GM21367 (cell line): ENCODE data around the gene MARCHF3.
"Not testable (repeated sequence)": the region's sequence is repeated elsewhere in the genome, so short reads cannot be mapped to it uniquely, and the experiment has no call there.

Experiments used
- ATAC-seq: cut with Tn5 transposase; IDR thresholded peaks from one replicate; pipeline ENCODE4 v1.9.1; 2021; ENCODE audit not compliant: unreplicated experiment

The MARCHF3 gene

DNA sequence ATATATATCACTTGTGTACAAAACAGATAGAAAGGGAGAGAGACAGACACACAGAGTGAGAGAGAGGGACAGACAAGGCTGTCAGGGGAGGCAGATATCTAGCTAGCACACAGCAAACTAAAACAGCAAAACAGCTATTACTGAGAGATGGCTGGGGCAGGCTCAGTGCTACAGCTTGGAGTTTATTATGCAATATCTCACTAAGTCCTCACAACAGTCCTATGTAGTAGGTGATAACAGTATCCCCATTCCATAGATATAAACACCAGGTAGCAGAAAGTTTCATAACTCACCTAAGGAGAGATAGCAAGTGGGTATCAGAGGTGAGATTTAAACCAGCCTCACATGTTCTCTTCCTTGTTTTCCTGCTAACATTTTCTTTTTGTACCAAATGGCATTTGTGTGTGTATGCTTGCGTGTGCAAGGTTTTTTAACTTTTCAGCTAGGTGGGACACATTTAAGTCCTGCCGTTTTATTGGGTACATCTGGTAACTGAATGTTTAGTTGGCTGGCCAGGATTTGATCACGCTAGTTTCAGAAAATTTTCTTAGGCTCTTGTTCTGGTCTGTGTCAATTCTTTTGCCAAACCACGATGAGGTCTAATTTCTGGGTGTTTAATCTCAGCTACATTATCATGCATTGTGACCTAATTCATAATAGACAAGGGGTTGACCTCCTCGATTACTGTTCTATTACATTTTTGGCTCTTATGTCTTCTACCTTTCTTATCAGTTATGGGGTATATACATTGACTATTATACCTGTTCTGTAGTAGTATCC lies 148.3 kb downstream of the MARCHF3 start:
- ATAC-seq = no peak

DNA sequence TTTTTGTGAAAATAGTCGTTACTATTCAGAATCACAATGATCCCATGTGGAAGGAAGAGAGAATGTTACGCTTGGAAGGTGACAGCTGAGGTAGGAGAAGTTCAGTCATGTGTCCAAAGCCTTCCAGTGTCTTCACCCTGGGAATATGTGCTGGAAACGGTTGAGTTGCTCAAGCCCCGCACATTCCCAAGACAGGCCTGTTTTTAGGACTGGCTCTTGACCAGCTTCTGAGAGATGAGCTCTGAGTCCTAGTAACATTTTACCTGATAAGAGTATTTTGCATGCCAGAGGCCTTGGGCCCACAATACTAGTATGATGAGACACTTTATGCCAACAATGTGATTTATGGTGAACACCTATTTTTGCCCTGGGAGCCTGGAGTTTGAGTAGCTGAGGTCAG lies 151.7 kb downstream of the MARCHF3 start:
- ATAC-seq = no peak

DNA sequence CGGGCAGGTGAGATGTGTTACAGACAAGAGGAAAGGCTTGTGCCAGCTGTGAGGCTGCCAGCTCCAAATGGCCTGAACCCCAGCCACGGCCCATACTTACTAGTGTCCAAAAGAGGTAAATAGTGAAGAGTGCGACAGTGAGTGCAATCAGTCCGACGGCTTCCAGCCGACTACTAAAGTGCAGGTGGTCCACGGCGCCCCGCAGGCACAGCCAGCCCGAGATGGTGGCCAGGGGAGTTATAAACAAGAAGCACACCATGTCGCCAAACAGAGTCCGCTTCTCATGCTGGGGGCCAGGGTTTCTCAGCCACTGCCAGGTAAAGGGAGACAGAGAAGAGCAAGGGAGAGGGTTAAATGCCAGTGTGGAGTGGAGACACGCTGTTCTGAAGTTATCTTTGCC lies 152.3 kb downstream of the MARCHF3 start:
- no peak for ATAC-seq

DNA sequence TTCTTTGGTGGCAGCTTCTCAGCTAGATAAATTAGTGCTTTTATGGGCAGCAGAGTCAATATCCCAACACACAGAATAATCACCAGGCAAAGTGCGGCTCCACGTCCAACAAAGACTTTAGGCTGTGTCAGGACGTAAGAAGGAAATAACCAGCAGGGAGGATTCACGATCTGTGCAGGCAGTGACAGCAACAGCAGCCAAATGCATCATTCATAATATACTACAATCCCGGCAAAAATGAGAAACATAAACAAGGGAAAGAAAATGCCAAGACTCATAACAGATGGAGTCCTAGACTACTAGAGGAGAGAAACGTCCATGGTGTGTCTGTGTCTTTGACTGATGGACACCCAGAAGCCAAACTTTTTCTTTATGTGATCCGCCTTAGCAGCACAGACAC lies 152.8 kb downstream of the MARCHF3 start:
- no peak for ATAC-seq

DNA sequence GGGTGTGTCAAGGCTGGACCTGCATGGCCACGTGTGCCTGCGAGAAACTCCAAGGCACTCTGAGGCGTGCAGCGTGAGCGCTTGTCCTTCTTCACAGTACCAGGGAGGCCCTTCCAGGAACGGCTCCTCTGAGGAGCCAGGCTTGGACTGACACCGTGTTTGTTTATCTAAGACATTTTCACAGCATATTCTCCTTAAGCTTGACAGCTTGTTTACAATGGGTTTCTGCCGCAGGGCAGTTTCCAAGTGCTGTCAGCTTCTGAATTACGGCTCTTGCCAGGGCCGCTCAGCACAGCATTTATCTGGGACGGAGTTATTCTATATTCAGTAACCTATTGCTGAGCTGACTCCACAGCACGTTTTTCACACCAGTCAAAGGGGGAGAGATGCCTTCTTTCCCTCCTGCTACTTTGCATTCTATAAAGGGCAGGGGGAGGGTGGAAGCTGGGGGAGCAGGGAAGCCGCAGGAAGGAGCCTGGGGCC lies 155.0 kb downstream of the MARCHF3 start:
- no peak for ATAC-seq

DNA sequence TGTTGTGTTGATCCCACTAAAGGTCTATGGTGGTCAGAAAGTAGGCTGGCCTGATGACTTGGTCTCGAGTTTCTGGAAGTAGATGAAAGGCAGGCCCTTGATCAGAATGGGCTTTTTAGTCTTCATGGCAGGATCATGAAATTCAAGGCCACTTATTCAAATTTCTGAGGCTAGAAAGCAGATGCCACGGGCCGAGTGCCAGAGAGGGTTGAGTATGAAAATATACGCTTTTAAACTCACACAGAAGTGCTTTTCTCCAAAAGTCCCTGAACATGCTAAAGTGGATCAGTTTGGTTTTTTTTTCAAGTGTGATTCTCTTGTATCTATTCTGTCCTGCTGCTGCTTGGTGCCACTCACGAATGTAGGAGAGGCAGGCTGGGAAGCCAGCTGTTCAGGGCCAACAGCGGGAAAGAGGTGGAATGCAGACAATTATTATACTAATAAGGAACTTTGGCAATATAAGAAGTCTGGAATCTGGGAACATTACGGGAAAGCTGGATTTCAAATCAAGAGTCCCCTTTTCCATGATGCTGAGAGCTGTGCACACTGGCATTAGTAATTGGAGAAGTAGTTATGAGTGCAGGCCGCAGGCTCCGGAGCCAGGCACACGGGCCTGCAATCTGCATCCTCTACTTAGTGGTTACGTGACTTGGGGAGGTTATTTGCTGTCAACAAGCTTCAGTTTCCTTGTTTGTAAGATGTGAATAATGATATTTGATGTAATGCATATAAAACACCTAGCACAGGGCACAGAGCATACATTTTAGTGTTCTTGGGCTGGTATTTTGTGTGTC lies 157.6 kb downstream of the MARCHF3 start:
- no peak for ATAC-seq

DNA sequence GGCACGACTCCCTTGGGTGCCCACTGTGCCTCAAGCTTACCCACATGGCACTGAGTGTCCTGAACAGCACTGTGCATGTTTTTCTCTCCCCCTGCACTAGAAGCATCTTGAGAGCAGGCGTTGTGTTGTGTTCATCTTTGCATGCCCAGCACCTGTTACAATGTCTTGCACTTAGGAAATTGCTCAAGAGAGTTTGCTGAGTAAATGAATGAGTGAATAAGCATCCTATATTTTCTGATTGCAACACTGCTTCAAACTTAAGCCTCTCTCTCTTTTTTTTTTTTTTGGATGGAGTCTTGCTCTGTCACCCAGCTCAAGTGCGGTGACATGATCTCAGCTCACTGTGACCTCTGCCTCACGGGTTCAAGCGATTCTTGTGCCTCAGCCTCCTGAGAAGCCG lies 158.9 kb downstream of the MARCHF3 start:
- no peak for ATAC-seq

DNA sequence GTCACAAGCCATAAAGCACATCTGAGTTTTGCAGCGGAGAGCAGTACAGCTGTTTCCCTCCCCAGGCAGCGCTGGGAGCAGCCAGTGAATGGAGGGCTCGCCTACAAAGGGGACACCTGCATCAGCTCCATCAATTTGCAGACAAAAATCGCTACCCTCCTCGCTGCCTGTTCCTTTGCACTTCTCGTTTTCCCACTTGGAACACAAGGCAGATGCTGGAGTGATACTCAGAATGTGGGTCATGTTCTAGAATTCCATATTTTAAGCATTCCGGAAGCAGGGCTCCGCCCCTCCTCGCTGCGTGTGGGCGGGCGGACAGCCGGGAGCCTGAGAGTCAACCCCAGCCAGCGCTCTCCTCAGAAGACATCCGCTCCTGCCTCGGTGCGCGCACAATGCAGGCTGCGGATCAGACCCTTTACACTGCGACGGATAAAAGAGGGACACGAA lies 161.3 kb downstream of the MARCHF3 start:
- peak; percentile 83 for ATAC-seq

DNA sequence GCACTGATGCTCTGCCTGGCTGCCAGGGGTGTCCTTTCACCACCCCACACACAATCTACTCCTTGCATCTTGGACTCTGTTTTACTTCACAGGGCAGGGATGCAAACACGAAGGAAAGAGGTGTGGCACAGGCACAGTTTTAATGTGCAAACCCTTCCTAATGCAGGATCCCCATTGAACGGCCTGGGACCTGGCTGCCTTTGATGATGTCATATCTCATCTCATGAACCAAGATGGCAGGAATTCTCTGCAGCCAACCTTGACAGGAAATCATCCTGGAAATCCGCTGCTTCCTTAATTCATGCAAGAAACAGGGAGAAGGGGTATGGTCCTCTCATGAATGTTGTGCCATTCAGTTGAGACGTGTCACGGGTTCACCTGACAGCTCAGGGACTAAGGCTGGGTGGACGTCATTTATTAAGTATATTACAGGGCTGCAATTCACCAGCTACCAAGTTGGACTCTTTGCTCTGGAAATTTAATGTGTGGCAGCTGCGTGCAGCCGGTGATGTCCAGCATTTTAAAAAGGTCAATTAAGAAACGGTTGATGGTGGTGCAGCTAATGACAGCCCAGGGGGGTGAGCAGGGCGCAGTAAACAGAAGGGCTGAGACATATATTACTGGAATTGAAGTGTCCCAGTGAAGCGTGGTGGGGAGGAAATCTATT lies 161.9 kb downstream of the MARCHF3 start:
- ATAC-seq = no peak

DNA sequence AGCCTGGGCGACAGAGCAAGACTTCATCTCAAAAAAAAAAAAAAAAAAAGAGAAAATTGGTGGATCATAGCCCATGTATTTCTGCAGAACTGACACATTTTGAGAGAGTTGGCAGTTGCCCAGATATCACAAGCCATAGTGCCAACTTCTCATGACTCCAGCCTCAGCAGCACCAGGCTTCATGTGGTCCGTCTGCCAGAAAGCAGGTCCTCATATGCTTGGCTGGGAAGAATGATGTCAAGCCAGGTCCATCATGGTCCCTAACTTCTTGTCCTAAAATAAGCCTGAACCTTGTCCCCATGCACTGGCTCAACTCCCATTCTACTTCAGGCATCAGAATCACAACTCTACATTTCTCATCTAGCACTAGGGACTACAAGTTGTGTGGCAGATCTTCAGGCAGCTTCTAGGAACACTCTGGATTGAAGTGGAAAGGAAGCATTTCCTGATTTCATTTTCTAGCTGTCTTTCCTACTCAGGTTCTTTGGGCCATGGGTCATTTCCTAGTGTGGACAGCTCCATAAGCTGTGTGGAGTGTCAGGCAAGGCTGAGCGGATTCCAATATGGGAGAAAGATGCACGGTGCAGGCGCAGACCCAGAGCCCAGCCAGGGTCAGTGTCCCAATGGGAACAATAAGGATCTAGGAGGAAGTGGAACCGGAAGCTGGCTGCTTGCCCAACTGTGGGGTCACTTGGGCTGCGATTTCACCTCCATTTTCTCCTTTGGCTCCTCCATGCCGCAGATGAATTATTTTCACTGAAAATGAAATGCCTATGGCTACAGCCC lies 163.3 kb downstream of the MARCHF3 start:
- no peak for ATAC-seq

DNA sequence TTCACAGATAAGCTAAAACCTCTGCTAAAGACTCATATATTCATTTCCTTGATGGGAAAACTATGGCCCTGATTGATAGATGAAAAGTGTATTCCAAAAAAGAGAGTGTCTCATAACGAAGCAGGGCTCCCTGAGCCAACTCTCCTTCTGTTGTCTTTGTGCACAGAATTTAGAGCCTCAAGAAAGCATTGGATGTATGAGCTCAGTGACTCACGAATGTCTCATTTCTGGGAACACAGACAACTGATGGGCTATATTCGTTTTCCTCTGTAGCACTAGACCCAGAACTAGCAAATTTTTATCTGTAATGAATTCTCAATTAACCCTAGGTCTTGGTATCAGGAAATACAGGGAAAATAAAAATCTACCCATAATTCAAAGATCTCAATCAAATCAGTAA lies 165.1 kb downstream of the MARCHF3 start:
- no peak for ATAC-seq

DNA sequence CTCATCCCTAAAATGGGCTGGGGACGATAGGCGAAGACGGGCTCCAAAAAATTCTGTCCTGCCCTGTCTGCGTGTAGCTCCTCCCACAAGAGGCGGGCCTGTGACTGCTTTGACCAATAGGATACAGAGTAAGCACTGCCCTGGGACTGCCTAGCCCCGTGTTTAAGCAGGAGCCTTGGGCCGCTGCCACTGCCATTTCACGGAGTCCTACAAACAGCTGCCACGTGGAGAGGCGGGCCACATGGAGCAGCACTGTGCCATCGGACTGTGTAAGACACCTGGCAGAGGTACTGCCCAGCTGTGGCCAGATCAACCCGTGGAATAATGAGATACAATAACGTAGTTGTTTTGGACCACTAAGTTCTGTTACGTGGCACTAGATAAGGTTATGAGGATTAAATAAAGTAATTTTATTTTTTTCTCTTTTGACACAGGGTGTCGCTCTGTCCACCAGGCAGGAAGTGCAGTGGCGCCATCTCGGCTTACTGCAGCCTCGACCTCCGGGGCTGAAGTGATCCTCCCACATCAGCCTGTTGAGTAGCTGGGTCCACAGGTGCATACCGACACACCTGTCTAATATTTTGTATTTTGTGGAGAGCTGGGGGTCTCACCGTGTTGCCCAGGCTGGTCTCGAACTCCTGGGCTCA lies 166.2 kb downstream of the MARCHF3 start:
- ATAC-seq = no peak

DNA sequence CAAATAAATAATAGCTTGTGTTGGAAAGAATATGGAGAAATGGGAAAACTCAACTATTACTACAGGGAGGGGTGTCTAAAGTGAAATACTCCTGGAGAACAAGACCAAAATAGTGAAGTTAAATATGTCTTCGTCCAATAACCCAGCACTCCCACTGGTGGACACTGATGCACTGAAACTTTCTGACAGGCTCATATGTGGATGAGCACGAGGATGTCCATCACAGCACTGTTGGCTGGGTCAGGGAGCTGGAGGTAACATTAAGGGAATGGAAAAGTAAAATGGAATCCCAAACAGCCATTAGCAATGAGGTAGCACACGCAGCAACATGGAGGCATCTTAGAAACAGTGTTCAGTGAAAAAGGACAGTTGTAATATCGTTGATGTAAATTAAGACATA lies 167.0 kb downstream of the MARCHF3 start:
- ATAC-seq = no peak

DNA sequence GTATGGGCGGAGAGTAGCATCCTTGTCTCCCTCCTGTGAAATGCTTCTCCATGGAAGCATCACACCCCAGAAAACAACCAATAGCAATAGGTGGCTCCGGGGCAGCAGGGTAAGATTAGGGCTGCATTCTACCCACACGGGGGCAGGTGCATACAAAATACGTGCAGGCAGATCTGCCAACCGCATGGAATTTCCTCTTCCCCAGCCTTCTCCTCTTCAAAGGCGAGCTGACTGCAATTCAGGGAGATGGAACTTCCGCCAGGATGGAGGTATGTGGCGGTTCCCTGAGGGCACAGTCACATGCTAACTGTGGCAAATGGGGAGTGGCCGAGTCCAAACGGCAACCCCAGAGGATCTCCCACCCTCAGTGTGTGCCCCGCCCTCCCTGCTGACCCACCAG lies 171.9 kb downstream of the MARCHF3 start:
- no peak for ATAC-seq

DNA sequence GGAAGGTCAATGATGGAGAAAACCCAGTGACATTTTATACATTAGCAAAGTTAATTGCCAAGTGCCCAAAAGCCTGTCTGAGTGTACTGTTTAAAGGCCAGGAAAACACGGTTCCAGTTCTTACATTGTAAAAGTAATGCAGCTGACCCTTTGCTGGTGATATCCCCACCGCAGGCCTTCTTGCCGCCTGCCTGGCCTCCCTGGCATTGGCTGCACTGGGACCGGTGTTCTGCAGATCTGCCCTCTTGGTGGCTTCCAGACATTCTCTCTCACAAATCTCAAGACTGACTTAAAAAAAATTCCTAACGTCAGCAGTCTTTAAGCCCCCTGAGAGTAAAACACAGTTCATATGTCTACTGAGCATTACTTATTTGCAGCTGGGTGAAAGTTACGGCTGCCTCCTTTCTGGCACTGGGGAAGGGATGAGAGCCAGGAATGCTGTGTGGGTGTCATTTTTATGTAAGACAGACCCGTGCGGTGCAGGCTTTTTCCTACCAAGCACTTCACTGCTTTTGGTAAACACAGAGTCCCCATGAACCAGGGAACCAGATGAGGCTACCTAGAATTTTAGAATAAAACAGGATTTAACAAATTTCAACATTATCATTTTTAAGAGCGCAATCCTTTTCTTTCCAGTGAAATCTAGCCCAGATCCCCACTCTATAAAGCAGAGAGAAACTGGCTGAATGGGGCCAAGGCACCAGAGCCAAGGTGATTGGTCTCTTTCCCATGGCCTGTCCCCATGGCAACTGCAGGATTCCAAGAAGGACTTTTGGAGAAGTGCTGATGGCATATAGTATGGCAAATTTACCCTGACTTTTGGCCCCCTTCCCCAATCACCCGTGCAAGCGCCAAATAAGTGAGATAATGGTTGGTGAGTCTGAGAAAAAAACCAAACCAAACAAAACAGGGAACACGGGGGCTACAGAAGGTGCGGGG lies 172.6 kb downstream of the MARCHF3 start:
- ATAC-seq = no peak

DNA sequence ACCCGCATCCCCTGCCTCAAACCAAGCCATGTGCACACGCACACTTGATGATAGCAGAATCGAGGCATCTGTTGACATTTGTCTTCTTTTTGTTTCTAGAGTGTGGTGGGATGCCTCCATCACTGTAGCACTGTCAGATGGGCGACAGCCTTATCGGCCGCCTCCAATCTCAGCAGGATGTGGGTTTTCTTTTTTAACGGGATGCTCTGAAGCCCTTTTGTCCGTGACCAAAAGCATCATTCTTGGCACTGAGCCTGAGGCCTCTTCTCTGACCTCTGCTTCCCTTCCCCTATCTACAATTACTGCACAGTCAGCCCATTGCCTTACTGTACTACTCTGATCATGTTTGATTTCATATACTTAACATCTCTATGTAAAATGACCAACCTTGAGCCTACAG lies 175.1 kb downstream of the MARCHF3 start:
- no peak for ATAC-seq

DNA sequence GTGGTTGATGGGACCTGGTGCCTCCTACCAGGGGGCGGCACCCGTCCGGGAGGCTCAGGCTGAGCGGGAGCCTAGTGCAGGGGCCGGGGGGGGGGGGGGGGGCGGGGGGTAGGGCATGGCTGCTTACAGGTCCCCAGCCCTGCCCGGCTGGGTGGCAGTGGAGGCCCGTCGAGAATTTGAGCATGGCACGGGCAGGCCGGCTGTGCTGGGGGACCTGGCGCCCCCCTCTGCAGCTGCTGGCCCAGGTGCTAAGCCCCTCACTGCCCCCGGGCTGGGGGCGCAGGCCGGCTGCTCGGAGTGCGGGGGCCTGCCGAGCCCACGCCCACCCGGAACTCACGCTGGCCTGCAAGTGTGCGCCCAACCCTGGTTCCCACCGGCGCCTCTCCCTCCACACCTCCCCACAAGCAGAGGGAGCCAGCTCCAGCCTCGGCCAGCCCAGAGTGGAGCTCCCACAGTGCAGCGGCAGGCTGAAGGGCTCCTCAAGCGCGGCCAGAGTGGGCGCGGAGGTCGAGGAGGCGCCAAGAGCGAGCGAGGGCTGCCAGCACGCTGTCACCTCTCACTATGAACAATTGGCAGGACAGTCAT lies 175.7 kb downstream of the MARCHF3 start:
- ATAC-seq = no peak

DNA sequence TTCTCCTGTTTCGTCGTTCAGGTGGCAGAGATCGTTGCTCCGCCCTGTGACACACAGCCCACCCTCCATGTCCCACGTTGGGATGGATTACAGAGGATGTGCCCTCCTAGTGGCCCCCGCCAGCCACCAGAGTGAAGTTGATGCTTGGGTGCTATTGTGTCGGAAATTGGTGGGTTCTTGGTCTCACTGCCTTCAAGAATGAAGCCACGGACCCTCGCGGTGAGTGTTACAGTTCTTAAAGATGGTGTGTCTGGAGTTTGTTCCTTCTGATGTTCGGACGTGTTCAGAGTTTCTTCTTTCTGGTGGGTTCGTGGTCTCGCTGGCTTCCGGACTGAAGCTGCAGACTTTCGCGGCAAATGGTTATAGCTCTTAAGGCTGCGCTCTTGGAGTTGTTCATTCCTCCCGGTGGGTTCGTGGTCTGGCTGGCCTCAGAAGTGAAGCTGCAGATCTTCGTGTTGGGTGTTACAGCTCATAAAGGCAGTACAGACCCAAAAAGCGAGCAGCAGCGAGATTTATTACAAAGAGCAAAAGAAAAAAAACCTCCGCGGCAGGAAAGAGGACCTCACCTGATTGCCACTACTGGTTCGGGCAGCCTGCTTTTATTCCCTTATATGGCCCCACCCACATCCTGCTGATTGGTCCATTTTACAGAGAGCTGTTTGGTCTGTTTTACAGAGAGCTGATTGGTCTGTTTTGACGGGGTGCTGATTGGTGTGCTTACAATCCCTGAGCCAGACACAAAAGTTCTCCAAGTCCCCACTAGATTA lies 176.6 kb downstream of the MARCHF3 start:
- not testable (repeated sequence) for ATAC-seq
